Measurements from ENCODE around the gene KEL. TPM values are rescaled to one million over a fixed set of nuclear protein-coding genes. Genes with fewer than 3 reads are reported as not detected.

Gene KEL
- total RNA-seq, 1 donor, result not detected

GRCh38 chr7:142896741-142897379, 65.3 kb downstream of the KEL start:
- no peak overlapping the region for H3K4me2 ChIP-seq (ENCODE audit: insufficient read depth, low read length)
- TF ChIP-seq, protein P1, sequence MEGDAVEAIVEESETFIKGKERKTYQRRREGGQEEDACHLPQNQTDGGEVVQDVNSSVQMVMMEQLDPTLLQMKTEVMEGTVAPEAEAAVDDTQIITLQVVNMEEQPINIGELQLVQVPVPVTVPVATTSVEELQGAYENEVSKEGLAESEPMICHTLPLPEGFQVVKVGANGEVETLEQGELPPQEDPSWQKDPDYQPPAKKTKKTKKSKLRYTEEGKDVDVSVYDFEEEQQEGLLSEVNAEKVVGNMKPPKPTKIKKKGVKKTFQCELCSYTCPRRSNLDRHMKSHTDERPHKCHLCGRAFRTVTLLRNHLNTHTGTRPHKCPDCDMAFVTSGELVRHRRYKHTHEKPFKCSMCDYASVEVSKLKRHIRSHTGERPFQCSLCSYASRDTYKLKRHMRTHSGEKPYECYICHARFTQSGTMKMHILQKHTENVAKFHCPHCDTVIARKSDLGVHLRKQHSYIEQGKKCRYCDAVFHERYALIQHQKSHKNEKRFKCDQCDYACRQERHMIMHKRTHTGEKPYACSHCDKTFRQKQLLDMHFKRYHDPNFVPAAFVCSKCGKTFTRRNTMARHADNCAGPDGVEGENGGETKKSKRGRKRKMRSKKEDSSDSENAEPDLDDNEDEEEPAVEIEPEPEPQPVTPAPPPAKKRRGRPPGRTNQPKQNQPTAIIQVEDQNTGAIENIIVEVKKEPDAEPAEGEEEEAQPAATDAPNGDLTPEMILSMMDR (IDR thresholded peaks at IDR 0.05; ENCODE audit: extremely low read depth, low read depth, low read length), result no peak

DNA sequence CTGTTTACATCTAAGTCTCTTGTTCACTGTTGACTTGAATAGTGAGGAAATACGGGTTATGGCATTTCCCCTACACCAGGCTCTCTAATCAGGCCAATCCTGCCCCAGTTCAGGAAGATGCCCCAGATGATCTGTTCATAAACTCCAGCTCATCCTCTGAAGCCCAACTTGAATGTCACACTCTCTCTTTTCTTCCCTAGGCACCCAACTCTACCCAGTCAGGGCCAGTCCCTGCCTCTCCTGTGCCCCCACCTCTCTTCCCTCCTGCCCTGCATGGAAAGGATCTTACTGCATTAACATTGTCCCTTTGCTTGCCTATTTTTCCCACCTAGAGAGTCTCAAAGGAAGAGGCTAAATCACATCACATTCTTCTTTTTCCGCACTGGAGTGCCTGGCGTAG, 66.0 kb downstream of the KEL start:
- no peaks in the 10 kb centered on the region for H4K20me1 ChIP-seq (ENCODE audit: insufficient read depth, low read length)
- H3K4me3 ChIP-seq (ENCODE audit: insufficient read depth, low read length), result no peak overlapping the region
- H3K27me3 ChIP-seq (ENCODE audit: insufficient read depth, low read length), result peaks cover 3% of the 10 kb centered on the region
- H3K4me2 ChIP-seq (ENCODE audit: insufficient read depth, low read length), result no peak overlapping the region
- H3K9me3 ChIP-seq (ENCODE audit: low read depth, low read length), result no peaks in the 10 kb centered on the region
- H3K79me2 ChIP-seq (ENCODE audit: insufficient read depth, low read length), result no peaks in the 10 kb centered on the region
- H3K4me1 ChIP-seq (ENCODE audit: insufficient read depth, low read length), result no peaks in the 10 kb centered on the region
- no peak overlapping the region for H3K27ac ChIP-seq (ENCODE audit: low read depth, low read length)
- TF ChIP-seq, protein P1 (IDR thresholded peaks at IDR 0.05; ENCODE audit: extremely low read depth, low read depth, low read length), result no peak
- H3K36me3 ChIP-seq (ENCODE audit: insufficient read depth, low read length), result no peaks in the 10 kb centered on the region
- no peak for DNase-seq (ENCODE audit: insufficient read length, low spot score, missing footprints)
- no peak overlapping the region for H2AFZ ChIP-seq (ENCODE audit: low read length)

More at GRCh38 chr7:142896741-142897379, 65.3 kb downstream of the KEL start:
- H4K20me1 ChIP-seq (ENCODE audit: insufficient read depth, low read length), result no peaks in the 10 kb centered on the region
- no peaks in the 10 kb centered on the region for H3K79me2 ChIP-seq (ENCODE audit: insufficient read depth, low read length)
- no peak for DNase-seq (ENCODE audit: insufficient read length, low spot score, missing footprints)
- H3K4me3 ChIP-seq (ENCODE audit: insufficient read depth, low read length), result no peak overlapping the region
- no peaks in the 10 kb centered on the region for H3K4me1 ChIP-seq (ENCODE audit: insufficient read depth, low read length)
- H3K36me3 ChIP-seq (ENCODE audit: insufficient read depth, low read length), result no peaks in the 10 kb centered on the region
- H3K27ac ChIP-seq (ENCODE audit: low read depth, low read length), result no peak overlapping the region
- no peak overlapping the region for H2AFZ ChIP-seq (ENCODE audit: low read length)
- H3K27me3 ChIP-seq (ENCODE audit: insufficient read depth, low read length), result peaks cover 3% of the 10 kb centered on the region
- no peaks in the 10 kb centered on the region for H3K9me3 ChIP-seq (ENCODE audit: low read depth, low read length)

GRCh38 chr7:142894985-142895593, 67.1 kb downstream of the KEL start:
- no peak overlapping the region for H2AFZ ChIP-seq (ENCODE audit: low read length)
- no peak overlapping the region for H3K4me2 ChIP-seq (ENCODE audit: insufficient read depth, low read length)
- TF ChIP-seq, protein P1 (IDR thresholded peaks at IDR 0.05; ENCODE audit: extremely low read depth, low read depth, low read length), result no peak
- H3K79me2 ChIP-seq (ENCODE audit: insufficient read depth, low read length), result no peaks in the 10 kb centered on the region
- H4K20me1 ChIP-seq (ENCODE audit: insufficient read depth, low read length), result no peaks in the 10 kb centered on the region
- no peak overlapping the region for H3K4me3 ChIP-seq (ENCODE audit: insufficient read depth, low read length)
- no peaks in the 10 kb centered on the region for H3K9me3 ChIP-seq (ENCODE audit: low read depth, low read length)
- H3K27me3 ChIP-seq (ENCODE audit: insufficient read depth, low read length), result peaks cover 3% of the 10 kb centered on the region
- no peak overlapping the region for H3K27ac ChIP-seq (ENCODE audit: low read depth, low read length)
- no peaks in the 10 kb centered on the region for H3K36me3 ChIP-seq (ENCODE audit: insufficient read depth, low read length)
- H3K4me1 ChIP-seq (ENCODE audit: insufficient read depth, low read length), result no peaks in the 10 kb centered on the region
- DNase-seq (ENCODE audit: insufficient read length, low spot score, missing footprints), result no peak

- Histone ChIP-seq H3K27ac (ENCODE audit: low read depth, low read length) (no peak overlapping the region), H3K4me2 (ENCODE audit: insufficient read depth, low read length) (no peak overlapping the region), H3K9me3 (ENCODE audit: low read depth, low read length) (no peaks in the 10 kb centered on the region), H2AFZ (ENCODE audit: low read length) (no peak overlapping the region), H3K4me1 (ENCODE audit: insufficient read depth, low read length) (no peaks in the 10 kb centered on the region), H3K27me3 (ENCODE audit: insufficient read depth, low read length) (peaks cover 3% of the 10 kb centered on the region), H3K4me3 (ENCODE audit: insufficient read depth, low read length) (no peak overlapping the region), H3K36me3 (ENCODE audit: insufficient read depth, low read length) (no peaks in the 10 kb centered on the region), H3K79me2 (ENCODE audit: insufficient read depth, low read length) (no peaks in the 10 kb centered on the region), H4K20me1 (ENCODE audit: insufficient read depth, low read length) (no peaks in the 10 kb centered on the region)
- no peak for DNase-seq (ENCODE audit: insufficient read length, low spot score, missing footprints)
- TF ChIP-seq, protein P1 (IDR thresholded peaks at IDR 0.05; ENCODE audit: extremely low read depth, low read depth, low read length), result no peak
Measured at GRCh38 chr7:142894112-142894984, 67.8 kb downstream of the KEL start.
